ENCODE data around the gene CHST12.
"Not testable (repeated sequence)": the region's sequence is repeated elsewhere in the genome, so short reads cannot be mapped to it uniquely, and the experiment has no call there.

The CHST12 gene

DNA sequence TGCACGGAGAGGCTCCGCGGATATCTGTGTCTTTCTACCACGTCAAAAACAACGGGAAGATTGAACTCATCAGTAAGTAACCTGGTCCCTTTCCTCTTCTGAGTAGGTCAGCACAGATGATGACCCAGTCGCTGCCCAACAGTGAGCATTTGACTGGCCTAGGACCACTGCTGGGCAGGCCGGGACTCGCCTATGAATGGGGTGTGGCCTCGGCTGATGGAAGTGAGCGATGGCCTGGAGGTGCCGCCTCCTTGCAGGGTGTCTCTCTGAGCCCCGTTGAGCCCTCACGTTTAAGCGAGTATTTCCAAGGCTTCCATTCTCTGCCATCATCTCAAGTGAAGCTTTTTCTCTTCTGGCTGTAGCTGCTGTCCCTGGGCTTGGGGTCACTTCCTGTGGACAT lies 30.7 kb upstream of the CHST12 start:
- no peak overlapping the region for H3K4me3 ChIP-seq (replicated peaks; ENCODE audit: low read depth, low read length)
- TF ChIP-seq CTCF (IDR thresholded peaks at IDR 0.05; ENCODE audit: low read length, missing control alignments): no peak
- no peak for DNase-seq (ENCODE audit: low read depth)

GRCh38 chr7:2373124-2373556 lies 30.3 kb upstream of the CHST12 start:
- DNase-seq (ENCODE audit: low read depth): no peak
- no peak for TF ChIP-seq CTCF (IDR thresholded peaks at IDR 0.05; ENCODE audit: low read length, missing control alignments)
- no peak overlapping the region for H3K4me3 ChIP-seq (replicated peaks; ENCODE audit: low read depth, low read length)

GRCh38 chr7:2373646-2374045 lies 29.8 kb upstream of the CHST12 start:
- DNase-seq (ENCODE audit: low read depth): no peak
- H3K4me3 ChIP-seq (replicated peaks; ENCODE audit: low read depth, low read length): no peak overlapping the region
- no peak for TF ChIP-seq CTCF (IDR thresholded peaks at IDR 0.05; ENCODE audit: low read length, missing control alignments)

GRCh38 chr7:2374401-2374800 lies 29.0 kb upstream of the CHST12 start:
- no peak for TF ChIP-seq CTCF (IDR thresholded peaks at IDR 0.05; ENCODE audit: low read length, missing control alignments)
- no peak for DNase-seq (ENCODE audit: low read depth)
- H3K4me3 ChIP-seq (replicated peaks; ENCODE audit: low read depth, low read length): no peak overlapping the region

DNA sequence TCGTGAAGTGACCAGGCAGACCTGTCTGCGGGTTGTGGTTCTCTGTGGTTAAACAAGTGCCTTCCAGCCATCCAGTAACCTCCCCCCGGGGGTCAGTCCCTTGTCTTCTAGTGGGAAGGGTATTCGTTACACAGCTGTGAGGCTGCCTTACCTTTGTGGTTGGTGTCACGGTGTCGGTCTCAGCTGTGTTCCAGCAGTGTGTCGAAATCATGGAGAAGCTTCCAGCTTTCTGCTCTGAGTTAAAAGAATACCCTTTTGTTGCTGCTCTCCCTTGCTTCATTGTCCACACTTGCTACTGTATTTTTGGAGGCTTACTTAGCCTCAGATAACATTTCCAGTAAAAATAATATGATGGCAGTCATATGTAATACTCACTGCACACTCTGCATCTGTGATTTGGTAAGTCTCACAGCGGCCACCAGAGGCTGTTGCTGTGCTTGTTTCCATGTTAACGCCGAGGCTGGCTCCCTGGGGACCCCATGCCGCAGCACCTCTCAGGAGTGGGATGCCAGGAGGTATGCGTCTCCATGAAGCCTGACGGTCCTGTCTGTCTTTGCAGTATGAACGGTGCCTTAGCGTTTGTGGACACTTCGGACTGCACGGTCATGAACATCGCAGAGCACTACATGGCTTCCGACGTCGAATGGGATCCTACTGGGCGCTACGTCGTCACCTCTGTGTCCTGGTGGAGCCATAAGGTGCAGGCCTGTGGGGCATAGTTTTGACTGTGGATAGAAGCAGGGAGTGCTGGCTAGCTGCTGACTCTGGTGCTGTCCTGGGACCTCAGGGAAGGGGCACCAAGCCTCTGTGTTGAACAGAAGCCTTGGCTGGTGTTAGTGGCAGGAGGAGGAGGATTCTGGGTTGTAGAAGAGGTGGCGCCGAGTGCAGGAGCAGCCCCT lies 28.3 kb upstream of the CHST12 start:
- TF ChIP-seq CTCF (IDR thresholded peaks at IDR 0.05; ENCODE audit: low read length, missing control alignments): peak; percentile 1
- no peak overlapping the region for H3K4me3 ChIP-seq (replicated peaks; ENCODE audit: low read depth, low read length)
- no peak for DNase-seq (ENCODE audit: low read depth)

DNA sequence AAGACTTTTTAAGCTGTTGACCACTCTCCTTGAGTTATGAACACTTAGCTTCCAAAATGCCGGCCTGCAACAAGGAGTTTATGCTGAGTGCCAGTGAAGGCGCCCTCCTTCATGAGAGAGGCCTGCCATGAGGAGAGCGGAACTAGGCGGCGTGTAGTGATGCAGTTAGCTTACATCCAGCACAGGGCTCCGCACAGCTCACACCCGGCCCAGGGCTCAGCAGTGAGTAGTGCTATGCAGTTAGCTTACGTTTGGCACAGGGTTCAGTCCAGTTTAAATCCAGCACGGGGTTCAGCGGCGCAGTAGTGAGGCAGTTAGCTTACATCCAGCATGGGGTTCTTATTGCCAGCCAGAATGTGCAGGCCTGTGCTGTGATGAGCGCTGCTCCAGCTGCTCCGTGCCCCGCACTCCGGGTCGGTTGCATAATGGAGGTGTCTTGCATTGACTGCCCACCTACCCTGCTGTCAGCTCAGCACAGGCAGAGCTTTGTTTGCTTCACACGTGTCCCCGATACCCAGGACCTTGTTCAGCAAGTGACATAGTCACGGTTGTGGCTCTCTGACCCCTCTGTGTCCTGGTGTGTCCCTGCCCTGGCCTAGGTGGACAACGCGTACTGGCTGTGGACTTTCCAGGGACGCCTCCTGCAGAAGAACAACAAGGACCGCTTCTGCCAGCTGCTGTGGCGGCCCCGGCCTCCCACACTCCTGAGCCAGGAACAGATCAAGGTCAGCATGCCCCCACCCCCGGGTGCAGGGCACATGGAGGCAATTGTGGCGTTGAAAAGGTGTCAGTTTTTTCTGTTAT lies 26.9 kb upstream of the CHST12 start:
- DNase-seq (ENCODE audit: low read depth): no peak
- no peak for TF ChIP-seq CTCF (IDR thresholded peaks at IDR 0.05; ENCODE audit: low read length, missing control alignments)
- H3K4me3 ChIP-seq (replicated peaks; ENCODE audit: low read depth, low read length): no peak overlapping the region

GRCh38 chr7:2377492-2377891 lies 25.9 kb upstream of the CHST12 start:
- DNase-seq (ENCODE audit: low read depth); H3K4me3 ChIP-seq (replicated peaks; ENCODE audit: low read depth, low read length): not testable (repeated sequence)

- H3K4me3 ChIP-seq (replicated peaks; ENCODE audit: low read depth, low read length); DNase-seq (ENCODE audit: low read depth): not testable (repeated sequence)
Measured at GRCh38 chr7:2378125-2378524, 25.3 kb upstream of the CHST12 start.

All from fibroblast of pulmonary artery (primary cell).